Cardiac muscle cell (in vitro differentiated cells and primary cell): ENCODE data around the gene RNF214. TPM values are rescaled to one million over a fixed set of nuclear protein-coding genes. Genes with fewer than 3 reads are reported as not detected.
A peak's percentile ranks its signal among the peaks of the same experiment; 100 is the strongest.

Experiments used
- DNase-seq, 2 donors: peaks; one replicate each; pipeline versions ENCODE4 v3.0.0 to v3.0.0-alpha.2; 2010 to 2017; ENCODE audit warnings: low read depth in 1 of 2, low spot score in 1 of 2
- H3K27ac ChIP-seq: fragments of 200-600 bp; sonication (generic); 2 replicates; pipeline ENCODE4 v1.5.1; 2016
- H3K27me3 ChIP-seq: fragments of 200-600 bp; sonication (generic); 2 replicates; pipeline ENCODE4 v1.6.0; 2016; ENCODE audit warnings: control low read depth
- H3K36me3 ChIP-seq: fragments of 200-600 bp; sonication (generic); 2 replicates; pipeline ENCODE4 v1.5.1; 2016; ENCODE audit warnings: control low read depth
- H3K4me1 ChIP-seq: fragments of 200-600 bp; sonication (generic); 2 replicates; pipeline ENCODE4 v1.8.1; 2017; ENCODE audit warnings: low read depth, mild to moderate bottlenecking, mixed run types
- H3K4me3 ChIP-seq: fragments of 200-600 bp; sonication (generic); 2 replicates; pipeline ENCODE4 v1.5.1; 2016; ENCODE audit warnings: mild to moderate bottlenecking
- H3K9me3 ChIP-seq: fragments of 200-600 bp; sonication (generic); 2 replicates; pipeline ENCODE4 v1.5.1; 2017; ENCODE audit warnings: low read depth, mild to moderate bottlenecking, control low read depth
- CTCF ChIP-seq: IDR thresholded peaks from 2 replicates; pipeline ENCODE4 v1.5.1; 2012; ENCODE audit warnings: low read depth, mild to moderate bottlenecking, low read length
- polyA plus RNA-seq: library from polyadenylated mRNA; unstranded; fragments of >200 nt; fragmentation: Nextera tagmentation; extraction: Ambion mirVana; gene quantifications from 2 replicates; pipeline ENCODE4 v1.2.1, GENCODE V29; 2016
- total RNA-seq: library from RNA; depleted of rRNA; stranded (reverse); fragments of >200 nt; gene quantifications from 2 replicates; pipeline ENCODE4 v1.2.3, GENCODE V29; 2016

RNF214 gene
- total and polyA plus RNA-seq, 2 experiments from 2014 or later = 13.8 to 20.0 TPM

DNA sequence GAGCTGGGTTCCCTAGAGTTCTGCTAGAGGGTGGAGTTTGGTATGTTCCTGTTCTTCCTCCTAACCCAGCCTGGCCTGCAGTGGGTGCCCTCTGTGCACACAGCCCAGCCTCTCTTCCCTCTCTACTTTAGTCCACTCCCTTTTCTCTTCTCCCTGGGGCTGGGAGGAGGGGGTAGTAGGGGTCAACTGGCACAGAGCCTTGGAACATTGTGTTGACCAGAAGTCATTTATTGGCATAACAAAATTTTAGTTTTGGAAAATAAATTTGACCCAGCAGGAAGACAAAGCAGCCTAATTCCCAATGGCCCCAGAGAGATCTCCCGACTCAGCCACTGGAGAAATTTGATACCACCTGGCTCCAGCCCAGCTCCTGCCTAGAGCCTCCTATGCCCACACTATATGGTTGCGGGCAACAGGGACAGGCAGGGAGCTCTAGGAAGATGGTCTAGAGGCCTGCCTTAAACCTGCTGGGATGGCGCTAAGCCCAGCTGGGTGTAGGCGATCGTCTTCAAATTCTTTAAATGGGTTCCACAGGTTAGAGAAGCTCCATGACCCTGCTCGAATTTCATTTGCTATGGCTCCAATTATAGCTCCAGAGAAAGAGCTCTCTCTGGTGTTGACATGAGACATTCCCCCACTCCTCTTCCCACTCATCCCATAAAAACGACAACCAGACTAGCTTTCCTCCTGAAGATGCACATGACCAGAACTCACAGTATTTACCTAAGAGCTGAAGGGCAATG, 10.5 kb upstream of the RNF214 start:
- peak; percentile 61 to 85 for DNase-seq
- peaks cover 6% of the 10 kb centered on the region for H3K36me3 ChIP-seq
- TF ChIP-seq CTCF = no peak
- peak overlapping the region; percentile 94 for H3K27ac ChIP-seq
- H3K4me3 ChIP-seq = no peak overlapping the region
- peaks cover 27% of the 10 kb centered on the region for H3K4me1 ChIP-seq
- H3K9me3 ChIP-seq = no peaks in the 10 kb centered on the region
- no peaks in the 10 kb centered on the region for H3K27me3 ChIP-seq

- H3K36me3 ChIP-seq = peaks cover 9% of the 10 kb centered on the region
- H3K4me1 ChIP-seq = peaks cover 27% of the 10 kb centered on the region
Observed at GRCh38 chr11:117222991-117223740, 9.3 kb upstream of the RNF214 start.

GRCh38 chr11:117223741-117224689, 8.5 kb upstream of the RNF214 start:
- no peak for DNase-seq
- Histone ChIP-seq H3K4me1 (peaks cover 27% of the 10 kb centered on the region), H3K36me3 (peaks cover 8% of the 10 kb centered on the region)

More at GRCh38 chr11:117222991-117223740, 9.3 kb upstream of the RNF214 start:
- no peak for DNase-seq
- Histone ChIP-seq H3K9me3 (no peaks in the 10 kb centered on the region), H3K27me3 (no peaks in the 10 kb centered on the region), H3K4me3 (no peak overlapping the region), H3K27ac (peak overlapping the region; percentile 94)
- no peak for TF ChIP-seq CTCF

GRCh38 chr11:117225553-117226170, 6.8 kb upstream of the RNF214 start:
- H3K27me3 ChIP-seq = no peaks in the 10 kb centered on the region
- no peak for TF ChIP-seq CTCF
- H3K36me3 ChIP-seq = peaks cover 9% of the 10 kb centered on the region
- H3K9me3 ChIP-seq = no peaks in the 10 kb centered on the region
- no peak for DNase-seq
- H3K4me3 ChIP-seq = no peak overlapping the region
- peaks cover 24% of the 10 kb centered on the region for H3K4me1 ChIP-seq
- H3K27ac ChIP-seq = peak overlapping the region; percentile 39

More at GRCh38 chr11:117223741-117224689, 8.5 kb upstream of the RNF214 start:
- no peaks in the 10 kb centered on the region for H3K27me3 ChIP-seq
- no peak for TF ChIP-seq CTCF
- H3K27ac ChIP-seq = peak overlapping the region; percentile 94
- H3K9me3 ChIP-seq = no peaks in the 10 kb centered on the region
- no peak overlapping the region for H3K4me3 ChIP-seq
